ENCODE results near the gene CPEB4. TPM values are rescaled to one million over a fixed set of nuclear protein-coding genes. Genes with fewer than 3 reads are reported as not detected.

CPEB4 gene
- total RNA-seq, 1 experiment from 2014 or later: 8.7 TPM

DNA sequence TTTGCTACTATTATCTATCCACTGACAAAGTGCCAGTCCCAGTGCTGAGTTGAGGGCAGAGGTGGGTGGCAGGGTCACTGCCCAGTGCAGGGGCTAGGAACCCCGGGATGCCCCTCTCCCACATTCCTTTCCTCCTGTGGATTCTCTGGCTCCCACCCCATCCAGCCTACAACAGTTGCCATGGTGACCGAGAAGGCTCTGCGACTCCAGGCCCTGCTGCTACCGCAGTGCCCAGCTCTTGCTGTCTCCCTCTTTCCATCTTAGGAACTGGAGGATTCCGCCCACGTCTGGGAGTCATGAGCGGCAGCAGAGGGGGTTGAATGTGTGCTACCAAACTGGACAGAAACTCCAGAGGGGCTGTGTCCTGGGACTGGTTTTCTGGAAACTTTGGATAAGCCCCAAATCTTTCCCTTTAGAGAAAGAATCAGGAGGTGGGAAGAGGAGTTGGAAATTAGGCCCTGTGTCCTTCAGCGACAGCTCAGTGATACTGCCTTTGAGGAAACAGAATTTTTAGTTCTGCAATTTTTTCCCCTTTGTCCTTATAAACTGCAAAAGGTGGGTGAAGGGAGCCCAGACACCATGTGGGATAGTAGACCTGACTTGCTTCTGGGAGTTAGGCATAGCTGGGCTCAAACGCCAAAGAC, 80.1 kb downstream of the CPEB4 start:
- H2BK120ac ChIP-seq (ENCODE audit: low read depth, low read length, poor library complexity, severe bottlenecking): no peak overlapping the region
- H3K14ac ChIP-seq (ENCODE audit: insufficient read depth, low read length): no peak overlapping the region
- H3K4ac ChIP-seq (ENCODE audit: low read depth, low read length): no peak overlapping the region
- no peak overlapping the region for H3K9ac ChIP-seq (ENCODE audit: extremely low read depth, insufficient read length, low read length)
- H2AK5ac ChIP-seq (ENCODE audit: insufficient read length, low read length): no peak overlapping the region
- peak; percentile 60 for DNase-seq
- H3K4me2 ChIP-seq (ENCODE audit: insufficient read depth, insufficient read length, low read length): no peak overlapping the region
- H3K79me1 ChIP-seq (ENCODE audit: insufficient read depth, low read depth, low read length, poor library complexity, severe bottlenecking): no peaks in the 10 kb centered on the region
- H4K91ac ChIP-seq (ENCODE audit: insufficient read length, low read depth, low read length): no peak overlapping the region
- H2BK15ac ChIP-seq (ENCODE audit: low read depth, low read length): no peak overlapping the region
- Mint-ChIP-seq H3K9me3 (no peaks in the 10 kb centered on the region), H3K4me3 (no peak overlapping the region), H3K27ac (peak overlapping the region in 2 of 3 experiments; percentile 34 to 61; a peak in 1 of 7 replicates), H3K4me1 (peaks cover 66 to 67% of the 10 kb centered on the region in 2 experiments), H3K36me3 (ENCODE audit: insufficient read depth in 1 of 3, low read depth in 3 of 3) (no peaks in the 10 kb centered on the region), H3K27me3 (ENCODE audit: low read depth) (no peaks in the 10 kb centered on the region; the same call in 1 of the 2 replicates)
- no CpG with 5 or more reads among the region's 9 CpGs for WGBS (ENCODE audit: extremely low coverage, insufficient read length, low lambda C conversion rate)
- no peak overlapping the region for H3K23ac ChIP-seq (ENCODE audit: insufficient read length, low read depth, low read length)
- H2BK5ac ChIP-seq (ENCODE audit: insufficient read length, low read length): no peak overlapping the region
- no peak overlapping the region for H3T11ph ChIP-seq (ENCODE audit: low read length)
- H4K20me1 ChIP-seq (ENCODE audit: control insufficient read depth, insufficient read depth, insufficient read length): no peaks in the 10 kb centered on the region
- no peak overlapping the region for H2BK12ac ChIP-seq (ENCODE audit: insufficient read length, low read depth, low read length)
- H3K18ac ChIP-seq (ENCODE audit: insufficient read length, low read depth, low read length): no peak overlapping the region
- H3K9me3 ChIP-seq (ENCODE audit: control insufficient read depth, low read depth, low read length): no peaks in the 10 kb centered on the region
- H2AFZ ChIP-seq (ENCODE audit: low read length): no peak overlapping the region
- no peak overlapping the region for H4K5ac ChIP-seq (ENCODE audit: insufficient read length, low read depth, low read length)
- H3K79me2 ChIP-seq (ENCODE audit: insufficient read depth, low read length): no peaks in the 10 kb centered on the region
- TF ChIP-seq, protein P1, sequence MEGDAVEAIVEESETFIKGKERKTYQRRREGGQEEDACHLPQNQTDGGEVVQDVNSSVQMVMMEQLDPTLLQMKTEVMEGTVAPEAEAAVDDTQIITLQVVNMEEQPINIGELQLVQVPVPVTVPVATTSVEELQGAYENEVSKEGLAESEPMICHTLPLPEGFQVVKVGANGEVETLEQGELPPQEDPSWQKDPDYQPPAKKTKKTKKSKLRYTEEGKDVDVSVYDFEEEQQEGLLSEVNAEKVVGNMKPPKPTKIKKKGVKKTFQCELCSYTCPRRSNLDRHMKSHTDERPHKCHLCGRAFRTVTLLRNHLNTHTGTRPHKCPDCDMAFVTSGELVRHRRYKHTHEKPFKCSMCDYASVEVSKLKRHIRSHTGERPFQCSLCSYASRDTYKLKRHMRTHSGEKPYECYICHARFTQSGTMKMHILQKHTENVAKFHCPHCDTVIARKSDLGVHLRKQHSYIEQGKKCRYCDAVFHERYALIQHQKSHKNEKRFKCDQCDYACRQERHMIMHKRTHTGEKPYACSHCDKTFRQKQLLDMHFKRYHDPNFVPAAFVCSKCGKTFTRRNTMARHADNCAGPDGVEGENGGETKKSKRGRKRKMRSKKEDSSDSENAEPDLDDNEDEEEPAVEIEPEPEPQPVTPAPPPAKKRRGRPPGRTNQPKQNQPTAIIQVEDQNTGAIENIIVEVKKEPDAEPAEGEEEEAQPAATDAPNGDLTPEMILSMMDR (conservative IDR thresholded peaks at IDR 0.05): no peak
- peaks cover 7% of the 10 kb centered on the region; the same call in 1 of the 2 replicates for H3K4me1 ChIP-seq (ENCODE audit: insufficient read depth, low read length)
- H3K56ac ChIP-seq (ENCODE audit: insufficient read length, low read depth, low read length): no peak overlapping the region
- no peaks in the 10 kb centered on the region for H3K23me2 ChIP-seq (ENCODE audit: insufficient read length, low read depth, low read length, poor library complexity, severe bottlenecking)
- no peaks in the 10 kb centered on the region for H3K27me3 ChIP-seq (ENCODE audit: insufficient read depth, low read length)
- H2BK20ac ChIP-seq (ENCODE audit: low read depth, low read length, poor library complexity, severe bottlenecking): no peak overlapping the region
- H3K27ac ChIP-seq (ENCODE audit: insufficient read length, low read depth, low read length): no peak overlapping the region
- H4K8ac ChIP-seq (replicated peaks; ENCODE audit: insufficient read length, low read depth, low read length): no peak overlapping the region

All from H9 (cell line).